Kidney (tissue), 14 donors: ENCODE measurements around the gene DEDD2. TPM values are rescaled to one million over a fixed set of nuclear protein-coding genes. Genes with fewer than 3 reads are reported as not detected.

Experiments
- DNase-seq, 5 donors: peaks; one replicate each; pipeline ENCODE4 v3.0.0-alpha.2; 2013 to 2020
- FAIRE-seq: peaks from 2 replicates; lab custom pipeline; 2012; peaks lifted over from hg19 to GRCh38; lab: Jason Lieb, UNC
- H3K27ac ChIP-seq, 2 donors: one replicate each; pipeline ENCODE4 v1.7.0; 2013; ENCODE audit warnings: low read depth in 2 of 2, low read length in 2 of 2, inconsistent platforms in 1 of 2
- H3K27me3 ChIP-seq: one replicate; pipeline ENCODE4 v1.7.1; 2013; ENCODE audit warnings: low read length, inconsistent platforms; ENCODE audit not compliant: control insufficient read depth, insufficient read depth
- H3K36me3 ChIP-seq, 3 donors: one replicate each; pipeline versions ENCODE4 v1.7.0 to v1.7.1; 2013; ENCODE audit warnings: low read length in 3 of 3, control low read depth in 1 of 3, inconsistent platforms in 1 of 3; ENCODE audit not compliant: insufficient read depth in 3 of 3, control insufficient read depth in 2 of 3
- H3K4me1 ChIP-seq, 3 donors: one replicate each; pipeline versions ENCODE4 v1.7.0 to v1.7.1; 2013; ENCODE audit warnings: low read length in 3 of 3, inconsistent platforms in 1 of 3, low read depth in 1 of 3; ENCODE audit not compliant: control insufficient read depth in 2 of 3, insufficient read depth in 2 of 3
- H3K4me3 ChIP-seq, 3 donors: one replicate each; pipeline versions ENCODE4 v1.7.0 to v1.8.1; 2013; ENCODE audit warnings: low read length in 3 of 3, control low read depth in 1 of 3, inconsistent platforms in 1 of 3
- H3K9ac ChIP-seq, 3 donors: one replicate each; pipeline versions ENCODE4 v1.7.0 to v1.7.1; 2013; ENCODE audit warnings: low read length in 3 of 3, control low read depth in 1 of 3, inconsistent platforms in 1 of 3
- H3K9me3 ChIP-seq, 3 donors: one replicate each; pipeline versions ENCODE4 v1.7.0 to v1.7.1; 2013; ENCODE audit warnings: low read length in 3 of 3, control low read depth in 1 of 3, inconsistent platforms in 1 of 3; ENCODE audit not compliant: control insufficient read depth in 2 of 3, insufficient read depth in 1 of 3
- CTCF ChIP-seq: IDR thresholded peaks from 3 replicates; pipeline ENCODE4 v1.5.1; 2012; ENCODE audit warnings: mild to moderate bottlenecking, moderate library complexity, borderline replicate concordance; ENCODE audit not compliant: insufficient read depth; ENCODE audit errors: extremely low read depth
- intact Hi-C: fragments of 100-400 bp; cut with DNase I; formaldehyde crosslinking; loops from one replicate; pipeline ENCODE4 v1.11.1; 2022
- polyA plus RNA-seq: library from polyadenylated mRNA; stranded (reverse); fragments of 350-450 nt; fragmentation: Illumina TruSeq; extraction: RNeasy Lipid Tissue Mini Kit (QIAGEN cat#74804); gene quantifications from one replicate; pipeline ENCODE4 v1.2.3, GENCODE V29; 2014; ENCODE audit warnings: low read depth, low replicate concordance; ENCODE audit not compliant: insufficient read depth
- total RNA-seq: library from RNA; stranded (reverse); fragmentation: NEBNext Ultra II Directional; extraction: Animal tissue kit (Norgen Biotek cat#: 25700); gene quantifications from one replicate; pipeline ENCODE4 v1.2.1, GENCODE V29; 2021
- donor health status: control.
- donor health status: control.
- donor health status: control.
- donor health status: control.
- donor health status: control.
- donor health status: DM: yes; HTN: yes; CAD: no.
- donor health status: Normal renal cell carcinoma (clear cell type).

The DEDD2 gene
- total and polyA plus RNA-seq, 2 donors from 2014 or later = 26.1 to 36.3 TPM

GRCh38 chr19:42254850-42255765 lies 37.6 kb upstream of the DEDD2 start, which contains the start of gene ERF:
Gene ERF (minus strand): TSS chr19:42255128. CDS start chr19:42254999, 129 bp downstream.
- no peak for TF ChIP-seq CTCF
- no peaks in the 10 kb centered on the region for H3K27me3 ChIP-seq
- DNase-seq (peak; percentile 95 to 98 (median 98)), FAIRE-seq (no peak)
- peak within 1 kb of the TSS; percentile 39 to 98 (median 95) for H3K9ac ChIP-seq
- H3K4me3 ChIP-seq = peak within 1 kb of the TSS; percentile 65 to 83 (median 82)
- peaks cover 0 to 4% (median 0%) of the 10 kb centered on the region in 3 donors for H3K36me3 ChIP-seq
- H3K27ac ChIP-seq = peak within 1 kb of the TSS; percentile 98 to 99
- H3K9me3 ChIP-seq = no peaks in the 10 kb centered on the region
- peaks cover 0 to 22% (median 16%) of the 10 kb centered on the region in 3 donors for H3K4me1 ChIP-seq
- intact Hi-C loops = no loop called here

GRCh38 chr19:42254089-42254849 lies 36.8 kb upstream of the DEDD2 start:
- Histone ChIP-seq H3K27me3 (no peaks in the 10 kb centered on the region), H3K9me3 (no peaks in the 10 kb centered on the region), H3K4me3 (peak overlapping the region; percentile 58 to 83 (median 82)), H3K27ac (peak overlapping the region; percentile 98 to 99), H3K36me3 (peaks cover 0 to 12% (median 3%) of the 10 kb centered on the region in 3 donors), H3K4me1 (peaks cover 0 to 23% (median 20%) of the 10 kb centered on the region in 3 donors), H3K9ac (peak overlapping the region; percentile 39 to 98 (median 95))
- FAIRE-seq = no peak
- intact Hi-C loops = no loop called here
- peak; percentile 81 to 93 (median 91) for DNase-seq
- TF ChIP-seq CTCF = no peak

GRCh38 chr19:42253245-42254088 lies 36.0 kb upstream of the DEDD2 start:
- TF ChIP-seq CTCF = no peak
- Histone ChIP-seq H3K9ac (peak overlapping the region; percentile 61 to 89 (median 88)), H3K27me3 (no peaks in the 10 kb centered on the region), H3K4me3 (peak overlapping the region; percentile 73 to 88 (median 85)), H3K9me3 (no peaks in the 10 kb centered on the region), H3K4me1 (peaks cover 0 to 23% (median 20%) of the 10 kb centered on the region in 3 donors), H3K36me3 (peaks cover 0 to 16% (median 3%) of the 10 kb centered on the region in 3 donors), H3K27ac (peak overlapping the region; percentile 98 to 99)
- intact Hi-C loops = no loop called here
- peak; percentile 84 to 92 (median 91) for DNase-seq
- FAIRE-seq = no peak
